ENCODE data around the gene FAM120A.

Gene FAM120A

GRCh38 chr9:93572221-93572620 is 120.7 kb downstream of the FAM120A start:
- Mint-ChIP-seq H3K27ac (no peak overlapping the region), H3K9me3 (peaks cover 11% of the 10 kb centered on the region), H3K36me3 (ENCODE audit: low read depth) (peaks cover 10% of the 10 kb centered on the region), H3K27me3 (ENCODE audit: low read depth) (no peaks in the 10 kb centered on the region), H3K4me3 (no peak overlapping the region), H3K4me1 (ENCODE audit: low read depth) (peaks cover 10% of the 10 kb centered on the region)
- DNase-seq (ENCODE audit: low spot score) = no peak

GRCh38 chr9:93572636-93573515 is 121.4 kb downstream of the FAM120A start:
- Mint-ChIP-seq H3K36me3 (ENCODE audit: low read depth) (peaks cover 14% of the 10 kb centered on the region), H3K9me3 (peaks cover 11% of the 10 kb centered on the region), H3K27ac (no peak overlapping the region), H3K4me1 (ENCODE audit: low read depth) (peaks cover 11% of the 10 kb centered on the region), H3K4me3 (no peak overlapping the region), H3K27me3 (ENCODE audit: low read depth) (no peaks in the 10 kb centered on the region)
- no peak for DNase-seq (ENCODE audit: low spot score)

GRCh38 chr9:93573516-93573828 is 122.0 kb downstream of the FAM120A start:
- no peak overlapping the region for H3K27ac Mint-ChIP-seq

GRCh38 chr9:93574091-93574899 is 122.8 kb downstream of the FAM120A start:
- Mint-ChIP-seq H3K4me1 (ENCODE audit: low read depth) (peaks cover 17% of the 10 kb centered on the region), H3K4me3 (peak overlapping the region; percentile 9), H3K9me3 (peaks cover 11% of the 10 kb centered on the region), H3K27me3 (ENCODE audit: low read depth) (no peaks in the 10 kb centered on the region), H3K27ac (peak overlapping the region; percentile 49), H3K36me3 (ENCODE audit: low read depth) (peaks cover 14% of the 10 kb centered on the region)
- no peak for DNase-seq (ENCODE audit: low spot score)

More at GRCh38 chr9:93573516-93573828, 122.0 kb downstream of the FAM120A start:
- H3K36me3 Mint-ChIP-seq (ENCODE audit: low read depth) = peaks cover 14% of the 10 kb centered on the region
- H3K4me1 Mint-ChIP-seq (ENCODE audit: low read depth) = peaks cover 16% of the 10 kb centered on the region
- DNase-seq (ENCODE audit: low spot score) = no peak
- H3K27me3 Mint-ChIP-seq (ENCODE audit: low read depth) = no peaks in the 10 kb centered on the region
- H3K4me3 Mint-ChIP-seq = peak overlapping the region; percentile 36
- H3K9me3 Mint-ChIP-seq = peaks cover 11% of the 10 kb centered on the region

GRCh38 chr9:93574900-93575795 is 123.7 kb downstream of the FAM120A start:
- H3K36me3 Mint-ChIP-seq (ENCODE audit: low read depth) = peaks cover 17% of the 10 kb centered on the region

GRCh38 chr9:93575796-93576257 is 124.3 kb downstream of the FAM120A start:
- Mint-ChIP-seq H3K4me3 (peak overlapping the region; percentile 88), H3K27ac (peak overlapping the region; percentile 89), H3K4me1 (ENCODE audit: low read depth) (peaks cover 22% of the 10 kb centered on the region), H3K27me3 (ENCODE audit: low read depth) (no peaks in the 10 kb centered on the region), H3K36me3 (ENCODE audit: low read depth) (peaks cover 12% of the 10 kb centered on the region), H3K9me3 (peaks cover 5% of the 10 kb centered on the region)
- DNase-seq (ENCODE audit: low spot score) = peak; percentile 38

More at GRCh38 chr9:93574900-93575795, 123.7 kb downstream of the FAM120A start:
- peaks cover 11% of the 10 kb centered on the region for H3K9me3 Mint-ChIP-seq
- H3K27ac Mint-ChIP-seq = peak overlapping the region; percentile 89
- H3K4me3 Mint-ChIP-seq = peak overlapping the region; percentile 88
- peaks cover 20% of the 10 kb centered on the region for H3K4me1 Mint-ChIP-seq (ENCODE audit: low read depth)
- no peak for DNase-seq (ENCODE audit: low spot score)
- no peaks in the 10 kb centered on the region for H3K27me3 Mint-ChIP-seq (ENCODE audit: low read depth)

GRCh38 chr9:93576258-93577077 is 125.0 kb downstream of the FAM120A start, which contains the start of gene PHF2:
Gene PHF2 (plus strand): TSS chr9:93576584. CDS start chr9:93576774, 190 bp downstream.
- H3K9me3 Mint-ChIP-seq = no peaks in the 10 kb centered on the region
- peaks cover 22% of the 10 kb centered on the region for H3K4me1 Mint-ChIP-seq (ENCODE audit: low read depth)
- peak within 1 kb of the TSS; percentile 89 for H3K27ac Mint-ChIP-seq
- peak within 1 kb of the TSS; percentile 88 for H3K4me3 Mint-ChIP-seq
- peaks cover 9% of the 10 kb centered on the region for H3K36me3 Mint-ChIP-seq (ENCODE audit: low read depth)
- H3K27me3 Mint-ChIP-seq (ENCODE audit: low read depth) = no peaks in the 10 kb centered on the region
- peak; percentile 40 for DNase-seq (ENCODE audit: low spot score)

- Mint-ChIP-seq H3K4me3 (peak overlapping the region; percentile 88), H3K27me3 (ENCODE audit: low read depth) (no peaks in the 10 kb centered on the region), H3K9me3 (no peaks in the 10 kb centered on the region), H3K36me3 (ENCODE audit: low read depth) (peaks cover 9% of the 10 kb centered on the region), H3K4me1 (ENCODE audit: low read depth) (peaks cover 22% of the 10 kb centered on the region), H3K27ac (peak overlapping the region; percentile 87)
- no peak for DNase-seq (ENCODE audit: low spot score)
Observed at GRCh38 chr9:93577078-93577974, 125.8 kb downstream of the FAM120A start.

- DNase-seq (ENCODE audit: low spot score) = no peak
Observed at GRCh38 chr9:93577975-93578682, 126.6 kb downstream of the FAM120A start.

GRCh38 chr9:93578844-93579243 is 127.4 kb downstream of the FAM120A start:
- Mint-ChIP-seq H3K9me3 (peaks cover 9% of the 10 kb centered on the region), H3K27me3 (ENCODE audit: low read depth) (no peaks in the 10 kb centered on the region), H3K4me3 (peak overlapping the region; percentile 32), H3K36me3 (ENCODE audit: low read depth) (peaks cover 19% of the 10 kb centered on the region), H3K4me1 (ENCODE audit: low read depth) (peaks cover 22% of the 10 kb centered on the region), H3K27ac (peak overlapping the region; percentile 2)
- DNase-seq (ENCODE audit: low spot score) = no peak

More at GRCh38 chr9:93577975-93578682, 126.6 kb downstream of the FAM120A start:
- peaks cover 22% of the 10 kb centered on the region for H3K4me1 Mint-ChIP-seq (ENCODE audit: low read depth)
- H3K27me3 Mint-ChIP-seq (ENCODE audit: low read depth) = no peaks in the 10 kb centered on the region
- peaks cover 5% of the 10 kb centered on the region for H3K9me3 Mint-ChIP-seq
- peak overlapping the region; percentile 88 for H3K4me3 Mint-ChIP-seq
- H3K27ac Mint-ChIP-seq = peak overlapping the region; percentile 87
- H3K36me3 Mint-ChIP-seq (ENCODE audit: low read depth) = peaks cover 17% of the 10 kb centered on the region

- peaks cover 20% of the 10 kb centered on the region for H3K9me3 Mint-ChIP-seq
- DNase-seq (ENCODE audit: low spot score) = no peak
- H3K27me3 Mint-ChIP-seq (ENCODE audit: low read depth) = no peaks in the 10 kb centered on the region
- H3K4me3 Mint-ChIP-seq = no peak overlapping the region
- peaks cover 27% of the 10 kb centered on the region for H3K36me3 Mint-ChIP-seq (ENCODE audit: low read depth)
- peaks cover 20% of the 10 kb centered on the region for H3K4me1 Mint-ChIP-seq (ENCODE audit: low read depth)
- H3K27ac Mint-ChIP-seq = no peak overlapping the region
Observed at GRCh38 chr9:93579711-93580516, 128.4 kb downstream of the FAM120A start.
